Glomerular visceral epithelial cell (primary cell): ENCODE measurements around the gene LZTS2.

Source experiments
- DNase-seq: peaks from one replicate; pipeline ENCODE4 v3.0.0-alpha.2; 2016; ENCODE audit errors: extremely low spot score

Gene LZTS2

GRCh38 chr10:101014966-101015581 is 15.5 kb downstream of the LZTS2 start:
- DNase-seq: peak; percentile 89

- DNase-seq: no peak
Measured at GRCh38 chr10:101015582-101015973, 16.0 kb downstream of the LZTS2 start.

- DNase-seq: no peak
Measured at GRCh38 chr10:101016814-101017213, 17.2 kb downstream of the LZTS2 start.

DNA sequence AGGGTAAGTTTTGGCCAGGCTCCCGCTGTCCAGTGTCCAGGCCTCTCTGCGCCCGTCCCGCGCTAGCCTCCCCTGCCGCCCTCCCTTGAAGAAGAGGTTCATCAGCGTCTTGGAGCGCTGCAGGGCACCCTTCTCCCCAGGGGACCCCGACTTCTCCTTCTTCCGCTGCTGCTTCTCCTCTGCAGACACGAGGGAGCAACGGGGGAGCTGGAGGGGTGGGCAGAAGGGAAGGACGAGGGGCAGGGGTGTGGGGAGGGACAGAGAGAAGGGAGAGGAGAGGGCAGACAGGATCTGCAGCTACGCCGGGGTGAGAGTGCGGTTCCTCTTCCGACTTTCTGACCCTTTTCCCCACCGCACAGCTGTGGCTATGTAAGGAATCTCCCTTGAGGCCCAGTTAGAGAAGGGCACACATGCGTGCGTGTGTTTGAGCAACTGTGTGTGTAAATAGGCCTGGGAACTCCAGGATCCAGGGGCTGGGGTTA is 18.6 kb downstream of the LZTS2 start:
- no peak for DNase-seq

- DNase-seq: peak; percentile 85
Measured at GRCh38 chr10:101018600-101019439, 19.2 kb downstream of the LZTS2 start.

- no peak for DNase-seq
Measured at GRCh38 chr10:101019440-101019703, 19.8 kb downstream of the LZTS2 start.

DNA sequence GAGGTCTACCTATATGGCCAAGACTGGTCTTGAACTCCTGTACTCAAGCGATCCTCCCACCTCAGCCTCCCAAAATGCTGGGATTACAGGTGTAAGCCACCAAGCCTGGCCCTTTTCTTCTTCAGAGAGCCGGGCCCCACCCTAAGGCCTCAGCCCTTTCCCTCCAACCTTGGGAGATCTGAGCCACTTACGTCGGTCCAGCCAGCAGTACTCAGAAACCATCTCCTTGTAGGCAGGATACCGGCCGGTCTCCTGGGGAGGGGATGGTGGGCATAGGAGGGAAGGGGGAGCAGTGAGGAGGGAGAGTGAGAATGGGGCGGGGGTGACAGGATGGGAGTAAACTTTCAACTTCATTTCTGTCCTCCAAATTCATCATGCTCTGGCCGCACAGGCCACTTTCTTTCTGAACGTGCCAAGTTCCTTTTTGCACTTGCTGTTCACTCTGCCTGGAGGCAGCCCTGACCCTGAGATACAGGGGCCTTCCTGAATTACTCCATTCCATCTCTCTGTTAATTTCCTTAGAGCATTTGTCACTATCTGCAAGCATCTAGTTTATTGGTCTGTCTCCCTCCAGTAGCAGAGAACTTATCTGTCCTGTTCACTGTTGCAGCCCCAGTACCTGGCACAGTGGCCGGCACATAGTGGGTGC is 20.9 kb downstream of the LZTS2 start:
- no peak for DNase-seq

GRCh38 chr10:101021239-101021638 is 21.6 kb downstream of the LZTS2 start:
- DNase-seq: no peak

- no peak for DNase-seq
Measured at GRCh38 chr10:101021692-101022251, 22.2 kb downstream of the LZTS2 start.

DNA sequence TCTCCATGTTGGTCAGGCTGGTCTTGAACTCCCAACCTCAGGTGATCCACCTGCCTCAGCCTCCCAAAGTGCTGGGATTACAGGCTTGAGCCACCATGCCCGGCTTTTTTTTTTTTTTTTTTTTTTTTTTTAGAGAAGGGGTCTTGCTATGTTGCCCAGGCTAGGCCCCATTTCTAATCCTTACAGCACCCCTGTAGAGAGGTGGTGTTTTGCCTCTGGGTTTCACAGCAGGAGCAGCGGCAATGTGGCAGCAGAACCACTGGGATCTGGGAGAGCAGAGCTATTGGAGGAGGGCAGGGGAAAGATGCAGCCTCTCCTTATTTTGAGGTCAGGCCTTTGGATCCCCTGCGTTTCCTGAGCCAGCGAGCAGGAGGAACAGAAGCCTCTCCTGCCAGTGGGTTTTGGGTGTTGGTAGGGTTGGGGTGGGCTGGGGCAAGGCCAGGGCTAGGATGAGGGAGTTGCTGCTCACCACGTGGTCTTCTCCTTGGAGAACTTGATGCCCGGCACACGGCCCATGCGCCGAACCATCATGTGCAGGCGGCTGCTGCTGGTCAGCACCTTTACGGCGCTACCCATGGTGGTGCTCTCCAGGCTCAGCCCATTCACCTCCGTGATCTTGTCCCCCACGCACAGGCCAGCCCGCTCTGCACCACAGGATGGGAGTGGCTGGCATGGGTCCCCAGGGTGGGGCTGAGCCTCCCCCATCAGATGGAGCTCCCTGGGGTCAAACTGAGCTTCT is 23.5 kb downstream of the LZTS2 start:
- no peak for DNase-seq

DNA sequence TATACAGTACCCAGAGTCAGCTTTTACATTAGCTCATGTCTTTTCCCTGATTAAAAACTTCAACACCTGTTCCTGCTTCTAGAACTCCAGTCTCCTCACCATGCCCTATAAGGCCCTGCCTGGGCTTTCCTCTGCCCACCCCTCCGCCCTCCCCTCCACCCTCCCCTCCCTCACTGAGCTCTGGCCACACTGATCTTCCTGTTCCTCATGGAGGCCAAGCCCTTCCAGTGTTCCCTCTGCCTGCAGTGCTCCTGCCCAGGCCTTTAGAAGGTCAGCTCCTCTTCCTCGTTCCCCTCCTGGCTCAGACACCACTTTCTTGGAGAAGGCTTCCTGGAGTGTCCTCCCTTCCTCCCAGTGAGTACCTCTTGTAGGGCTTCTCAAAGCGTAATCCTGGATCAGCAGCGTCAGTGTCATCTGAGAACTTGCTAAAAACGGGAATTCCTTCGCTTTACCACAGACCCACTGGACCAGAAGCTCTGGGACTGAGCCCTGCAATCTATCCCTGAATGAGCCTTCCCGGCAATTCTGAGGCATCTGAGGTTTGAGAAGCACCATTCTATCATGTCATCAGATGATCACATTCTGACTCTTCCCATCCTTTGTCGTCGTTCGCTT is 27.6 kb downstream of the LZTS2 start:
- DNase-seq: no peak

GRCh38 chr10:101028446-101029337 is 29.1 kb downstream of the LZTS2 start:
- no peak for DNase-seq

DNA sequence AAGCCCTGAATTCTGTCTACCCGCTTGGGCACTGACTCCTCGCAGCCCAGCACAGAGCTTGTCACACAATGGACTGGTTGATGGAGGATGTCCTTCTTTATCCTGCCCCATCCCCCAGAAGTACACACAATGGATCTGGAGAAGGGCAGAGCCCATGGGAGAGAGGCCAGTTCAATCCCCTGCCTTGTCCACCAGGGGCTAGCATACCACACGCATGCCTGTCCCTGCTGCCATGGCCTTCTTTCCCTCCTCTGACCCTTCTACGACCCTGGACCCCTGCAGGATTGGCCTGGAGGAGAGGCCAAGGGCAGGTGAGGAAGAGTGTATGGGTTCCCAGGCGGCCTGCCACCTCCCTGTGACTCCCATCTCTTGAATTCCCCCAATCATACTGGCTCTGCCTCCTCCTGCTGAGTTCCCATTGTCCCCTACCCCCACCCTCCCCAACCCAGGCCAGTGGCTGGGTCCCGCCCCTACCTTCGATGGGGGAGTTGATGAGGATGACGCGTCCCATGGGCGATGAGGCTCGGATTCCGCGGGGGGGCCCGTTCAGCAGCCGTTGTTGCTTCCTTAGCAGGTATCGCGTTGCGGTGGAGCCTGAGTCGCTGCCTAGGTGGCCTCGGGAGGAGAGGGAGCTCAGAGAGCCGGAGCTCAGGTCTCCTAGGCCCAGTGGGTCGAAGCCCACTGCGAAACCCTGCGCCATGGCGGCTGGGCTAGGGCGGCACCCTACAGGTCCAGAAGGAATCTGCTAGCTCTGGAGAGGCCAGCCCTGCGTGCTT is 30.1 kb downstream of the LZTS2 start:
- DNase-seq: no peak

GRCh38 chr10:101030496-101031127 is 31.0 kb downstream of the LZTS2 start:
- DNase-seq: no peak

GRCh38 chr10:101031128-101031795 is 31.7 kb downstream of the LZTS2 start, which contains the start of the genes PDZD7 and SFXN3:
Gene PDZD7, minus strand, starts transcription at chr10:101031129. Its CDS starts 910 bp downstream, at chr10:101030219.
Gene SFXN3, plus strand, starts transcription at chr10:101031234. Its CDS starts 3,461 bp downstream, at chr10:101034695.
- peak; percentile 96 for DNase-seq

DNA sequence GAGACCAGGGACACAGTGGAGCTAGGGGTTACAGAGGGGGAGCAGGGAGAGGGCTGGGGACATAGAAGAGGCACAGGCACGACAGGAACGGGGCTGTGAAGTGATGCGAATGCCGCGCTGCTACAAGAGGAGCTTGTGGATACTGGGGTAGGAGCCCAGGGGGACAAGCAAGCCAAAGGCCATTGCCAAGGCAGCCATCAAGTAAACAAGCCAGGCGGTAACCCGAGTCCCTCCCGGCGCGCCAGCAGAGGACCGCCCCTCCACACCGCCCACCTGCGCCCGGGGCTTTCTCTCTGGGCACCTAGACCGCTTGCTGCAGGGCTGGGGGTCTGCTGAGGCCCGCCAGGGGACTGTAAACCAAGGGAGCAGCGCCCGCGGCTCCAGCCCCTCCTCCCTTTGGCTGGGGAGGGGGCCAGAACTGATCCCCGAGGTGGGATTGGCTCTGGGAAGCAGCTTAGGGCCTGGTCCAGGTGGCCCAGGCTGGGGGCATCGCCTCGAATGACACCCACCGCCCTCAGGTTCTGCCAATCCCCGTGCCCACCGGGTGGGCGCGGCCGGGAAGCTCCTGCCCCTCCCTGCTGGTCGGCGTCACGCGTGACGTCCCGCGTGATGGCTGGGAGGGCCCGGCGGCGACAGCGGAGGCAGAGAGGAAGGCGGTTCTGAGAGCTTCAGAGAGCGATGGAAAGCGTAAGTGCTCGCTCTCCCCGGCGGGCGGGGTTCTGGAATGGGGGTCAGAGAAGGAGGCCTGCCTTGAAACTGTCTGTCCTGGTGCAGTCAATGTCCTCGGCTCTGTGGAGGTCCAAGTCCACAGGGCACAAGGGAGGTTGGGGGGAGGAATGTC is 32.4 kb downstream of the LZTS2 start:
- peak; percentile 70 for DNase-seq

DNA sequence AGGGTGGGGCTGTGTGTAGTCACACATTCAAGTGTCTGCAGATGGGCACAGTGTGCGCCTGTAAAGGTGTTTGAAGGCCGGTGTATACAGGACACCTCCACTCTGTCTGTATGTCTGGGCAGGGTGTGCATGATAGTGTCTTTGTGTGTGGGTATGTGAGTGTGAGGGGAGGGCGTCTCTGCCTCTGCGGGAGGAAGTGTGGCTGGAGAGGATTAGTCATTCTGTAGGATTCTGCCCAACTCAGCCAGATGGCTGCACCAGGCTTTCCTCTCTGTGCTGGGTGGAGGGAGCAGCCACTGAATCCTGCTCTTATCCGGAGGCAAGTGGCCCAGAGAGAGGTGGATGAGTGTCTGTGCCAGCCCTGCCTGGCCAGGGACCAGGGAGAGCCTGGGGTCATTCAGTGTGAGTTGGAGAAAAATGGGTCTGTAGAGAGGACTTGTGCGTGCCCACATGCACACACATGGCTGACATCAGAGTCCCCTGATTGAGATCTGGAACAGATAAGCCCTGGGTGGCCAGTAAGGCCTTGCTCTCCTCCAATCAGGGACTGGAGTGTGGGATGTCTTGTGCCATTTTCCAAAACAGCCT is 33.1 kb downstream of the LZTS2 start:
- DNase-seq: peak; percentile 88
